Inflammatory macrophage treated with lipopolysaccharide for 1 hour (primary cell): ENCODE data around the gene MBOAT7.
"Not testable (repeated sequence)": the region's sequence is repeated elsewhere in the genome, so short reads cannot be mapped to it uniquely, and the experiment has no call there.

ENCODE experiments used
- DNase-seq, 2 donors: peaks; one replicate each; pipeline ENCODE4 v3.0.0-alpha.2; 2020 to 2022

MBOAT7 gene

GRCh38 chr19:54209058-54209810, 19.9 kb upstream of the MBOAT7 start:
- no peak for DNase-seq

- no peak for DNase-seq
Measured at GRCh38 chr19:54208784-54209057, 19.3 kb upstream of the MBOAT7 start.

GRCh38 chr19:54207983-54208783, 18.8 kb upstream of the MBOAT7 start:
- DNase-seq, result peak; percentile 98 to 100

- peak in 1 of 2 donors; percentile 89 for DNase-seq
Measured at GRCh38 chr19:54207676-54207982, 18.2 kb upstream of the MBOAT7 start.

- DNase-seq, result not testable (repeated sequence)
Measured at GRCh38 chr19:54207193-54207592, 17.8 kb upstream of the MBOAT7 start.

GRCh38 chr19:54206831-54207177, 17.4 kb upstream of the MBOAT7 start:
- DNase-seq, result no peak

GRCh38 chr19:54206030-54206830, 16.9 kb upstream of the MBOAT7 start:
- DNase-seq, result peak; percentile 74 to 75

GRCh38 chr19:54204767-54205468, 15.5 kb upstream of the MBOAT7 start:
- no peak for DNase-seq

- no peak for DNase-seq
Measured at GRCh38 chr19:54203151-54203611, 13.8 kb upstream of the MBOAT7 start.

- DNase-seq, result no peak
Measured at GRCh38 chr19:54201980-54202379, 12.6 kb upstream of the MBOAT7 start.

- DNase-seq, result no peak
Measured at GRCh38 chr19:54201172-54201701, 11.9 kb upstream of the MBOAT7 start.

GRCh38 chr19:54199401-54199800, 10.0 kb upstream of the MBOAT7 start:
- DNase-seq, result no peak

GRCh38 chr19:54197121-54197520, 7.7 kb upstream of the MBOAT7 start:
- DNase-seq, result peak in 1 of 2 donors; percentile 34

GRCh38 chr19:54196536-54196935, 7.2 kb upstream of the MBOAT7 start:
- peak in 1 of 2 donors; percentile 75 for DNase-seq

- DNase-seq, result not testable (repeated sequence)
Measured at GRCh38 chr19:54194463-54194862, 5.1 kb upstream of the MBOAT7 start.

- no peak for DNase-seq
Measured at GRCh38 chr19:54193011-54193410, 3.6 kb upstream of the MBOAT7 start.

- DNase-seq, result no peak
Measured at GRCh38 chr19:54191811-54192453, 2.6 kb upstream of the MBOAT7 start.

- peak; percentile 71 to 87 for DNase-seq
Measured at GRCh38 chr19:54191011-54191810, 1.8 kb upstream of the MBOAT7 start, which contains the start of gene TSEN34. TSS of gene TSEN34 (plus strand) at chr19:54191308. CDS start at chr19:54191365, 57 bp downstream.

GRCh38 chr19:54190503-54191010, 1.2 kb upstream of the MBOAT7 start:
- DNase-seq, result peak; percentile 99

GRCh38 chr19:54189735-54190502, 539 bp upstream of the MBOAT7 start:
- DNase-seq, result peak; percentile 100
